ENCODE results near the gene CCDC33. TPM values are rescaled to one million over a fixed set of nuclear protein-coding genes. Genes with fewer than 3 reads are reported as not detected.

The CCDC33 gene
- total and polyA plus RNA-seq, 2 donors (not counting 3 experiments of a cell fraction or from before 2014, with no cell fraction given), result not detected

- H3K36me3 ChIP-seq (ENCODE audit: control insufficient read depth in 2 of 2, extremely low read depth in 1 of 2, insufficient read depth in 2 of 2, low read length in 2 of 2), result no peaks in the 10 kb centered on the region
- H3K9me3 ChIP-seq (replicated peaks; ENCODE audit: control insufficient read depth, insufficient read depth, low read length), result no peaks in the 10 kb centered on the region
- H3K4me3 ChIP-seq (replicated peaks in 1 of 3; ENCODE audit: insufficient read depth in 1 of 3, low read depth in 1 of 3, low read length in 3 of 3), result no peak overlapping the region
- no peak overlapping the region for H3K9ac ChIP-seq (replicated peaks; ENCODE audit: extremely low read depth, insufficient read depth, low read length)
- H3K4me1 ChIP-seq (ENCODE audit: control insufficient read depth, extremely low read depth, insufficient read depth, low read length), result no peaks in the 10 kb centered on the region
- DNase-seq (ENCODE audit: low read depth, low spot score), result no peak
- no peaks in the 10 kb centered on the region for H3K79me2 ChIP-seq (ENCODE audit: control insufficient read depth, insufficient read depth, low read length)
- TF ChIP-seq POLR2AphosphoS5 (IDR thresholded peaks at IDR 0.05; ENCODE audit: insufficient read depth, low read depth, low read length) (no peak), FOS (IDR thresholded peaks at IDR 0.05; ENCODE audit: borderline replicate concordance, insufficient read depth, low read length) (no peak), EZH2 (IDR thresholded peaks at IDR 0.05; ENCODE audit: borderline replicate concordance, low read depth, low read length, severe bottlenecking) (no peak), MYC (IDR thresholded peaks at IDR 0.05; ENCODE audit: low read depth, low read length) (no peak), GATA2 (IDR thresholded peaks at IDR 0.05; ENCODE audit: insufficient read depth, insufficient read length, low read depth, low read length) (no peak), POLR2A (IDR thresholded peaks at IDR 0.05; ENCODE audit: low read depth, low read length) (no peak), CTCF (IDR thresholded peaks at IDR 0.05; ENCODE audit: extremely low read depth in 1 of 2, insufficient read depth in 1 of 2, low read depth in 1 of 2, low read length in 2 of 2) (no peak), MAX (IDR thresholded peaks at IDR 0.05; ENCODE audit: insufficient read depth, insufficient read length) (no peak), JUN (IDR thresholded peaks at IDR 0.05; ENCODE audit: borderline replicate concordance, insufficient read depth, insufficient read length, low read depth) (no peak)
- H3K4me2 ChIP-seq (ENCODE audit: insufficient read depth, low read length), result no peak overlapping the region
- BruUV-seq (replicated peaks), result no TSS peak
- H3K27ac ChIP-seq (ENCODE audit: insufficient read depth, low read depth, low read length), result no peak overlapping the region
- dilution Hi-C loops (cut with MboI; ENCODE audit: extremely low pct_ligation_motif_present, low sequenced_read_pairs), result no loop called here
- H3K27me3 ChIP-seq (ENCODE audit: control insufficient read depth in 2 of 2, insufficient read depth in 2 of 2, low read length in 2 of 2), result peaks cover 6 to 9% of the 10 kb centered on the region in 2 experiments
- no peaks in the 10 kb centered on the region for H4K20me1 ChIP-seq (replicated peaks; ENCODE audit: control insufficient read depth, extremely low read depth, insufficient read depth, low read length)
- POLR2A ChIA-PET, result no interaction called here
- no peak overlapping the region for H2AFZ ChIP-seq (ENCODE audit: low read depth, low read length)
- H3K9me1 ChIP-seq (replicated peaks; ENCODE audit: control insufficient read depth, extremely low read depth, insufficient read depth, low read length), result no peaks in the 10 kb centered on the region
- CTCF ChIA-PET, result interaction anchor here (2.5 kb wide), 1 partner anchor 10 kb away, joined by 13 read pairs; no protein-coding TSS in a partner anchor
- FAIRE-seq, result no peak
- intact Hi-C loops (cut with micrococcal nuclease), result loop anchor here (10.0 kb wide), 1 partner anchor 515 kb away; the partner anchor contains the start of gene CYP1A2
Measured at GRCh38 chr15:74229686-74230085, 6.4 kb upstream of the CCDC33 start.

All from endothelial cell of umbilical vein (primary cell).